GM12892 (cell line): ENCODE results near the gene TMEM234.
"Not testable (repeated sequence)": the region's sequence is repeated elsewhere in the genome, so short reads cannot be mapped to it uniquely, and the experiment has no call there.

Experiments used
- POLR2A ChIP-seq: IDR thresholded peaks from 2 replicates; pipeline ENCODE4 v1.6.1; 2011; ENCODE audit warnings: low read depth, low read length, control low read depth
- POLR2AphosphoS5 ChIP-seq: IDR thresholded peaks from 2 replicates; pipeline ENCODE4 v1.6.1; 2011; ENCODE audit warnings: low read depth, low read length, control low read depth

DNA sequence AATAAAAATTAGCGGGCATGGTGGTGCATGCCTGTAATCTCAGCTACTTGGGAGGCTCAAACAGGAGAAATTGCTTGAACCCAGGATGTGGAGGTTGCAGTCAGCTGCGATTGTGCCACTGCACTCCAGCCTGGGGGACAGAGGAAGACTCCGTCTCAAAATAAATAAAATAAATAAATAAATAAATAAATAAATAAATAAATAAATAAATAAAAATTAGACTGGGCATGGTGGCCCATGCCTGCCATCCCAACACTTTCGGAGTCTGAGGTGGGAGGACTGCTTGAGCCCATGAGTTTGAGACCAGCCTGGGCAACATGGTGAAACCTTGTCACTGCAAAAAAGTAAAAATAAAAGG, 41.1 kb upstream of the TMEM234 start:
- not testable (repeated sequence) for TF ChIP-seq POLR2A, POLR2AphosphoS5
